ENCODE measurements around the gene VSX1. TPM values are rescaled to one million over a fixed set of nuclear protein-coding genes. Genes with fewer than 3 reads are reported as not detected.

Gene VSX1
- total and polyA plus RNA-seq, 2 of the 4 experiments (the other 2 are of a cell fraction), result not detected

DNA sequence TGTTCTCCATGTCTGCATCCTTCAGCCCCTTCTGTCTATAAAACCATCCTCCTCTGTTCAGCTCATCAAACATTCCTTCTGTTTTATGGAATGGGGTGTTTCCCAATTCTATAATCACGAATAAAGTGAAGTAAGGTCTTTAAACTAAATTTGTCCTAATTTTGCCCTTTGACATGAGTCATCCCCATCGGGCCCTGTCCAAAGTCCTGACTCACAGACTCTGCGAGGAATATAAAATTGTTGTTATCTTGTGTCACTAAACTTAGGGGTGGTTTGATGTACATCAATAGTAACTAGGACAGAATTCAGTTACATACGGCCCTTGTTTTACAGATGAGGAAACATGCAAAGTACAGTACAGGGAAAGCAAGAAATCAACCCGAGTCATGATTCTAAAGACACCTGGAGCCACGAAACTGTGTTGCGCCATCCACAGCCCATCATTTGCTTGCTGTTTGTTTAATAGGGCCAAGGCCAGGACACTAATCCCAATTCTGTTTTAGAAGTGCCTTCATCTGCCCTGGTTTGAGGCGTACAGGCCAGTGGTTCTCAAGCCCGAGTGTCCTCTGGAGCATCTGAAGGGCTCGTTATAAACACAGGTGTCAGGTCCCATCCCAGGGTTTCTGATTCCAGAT lies 26.8 kb downstream of the VSX1 start:
- no peak overlapping the region for H2AK9ac ChIP-seq (replicated peaks; ENCODE audit: low read depth, low read length, poor library complexity)
- peak; percentile 13 for DNase-seq
- H2BK15ac ChIP-seq (ENCODE audit: low read depth, low read length), result no peak overlapping the region
- 63% methylated on average over 4 of the region's 10 CpGs; no CpG with 5 or more reads in 1 of the 2 experiments for WGBS, 2 experiments (ENCODE audit: extremely low coverage in 2 of 2, insufficient read length in 1 of 2)
- no peak overlapping the region for H3K4ac ChIP-seq (ENCODE audit: low read depth, low read length)
- H2AK5ac ChIP-seq (ENCODE audit: low read depth, low read length), result no peak overlapping the region
- H3K4me1 ChIP-seq (ENCODE audit: control insufficient read depth, insufficient read depth, low read length), result peaks cover 10% of the 10 kb centered on the region; the same call in 1 of the 2 replicates
- H3K36me3 ChIP-seq (ENCODE audit: control insufficient read depth, insufficient read depth, low read length), result no peaks in the 10 kb centered on the region
- no peak overlapping the region for H3K23ac ChIP-seq (ENCODE audit: low read depth, low read length)
- peaks cover 7% of the 10 kb centered on the region; the same call in 1 of the 2 replicates for H4K20me1 ChIP-seq (ENCODE audit: insufficient read depth, low read length)
- no peak overlapping the region for H3K4me2 ChIP-seq (ENCODE audit: low read depth, low read length)
- BruUV-seq (replicated peaks), result no TSS peak
- no peak overlapping the region for H2BK20ac ChIP-seq (ENCODE audit: low read depth, low read length)
- CTCF ChIA-PET, result no interaction called here
- no peak overlapping the region for H3K18ac ChIP-seq (ENCODE audit: low read depth, low read length)
- no peak overlapping the region for H4K91ac ChIP-seq (ENCODE audit: insufficient read depth, low read depth, low read length)
- H3K79me1 ChIP-seq (ENCODE audit: low read depth in 1 of 2, low read length in 2 of 2), result no peaks in the 10 kb centered on the region
- no peak overlapping the region for H2BK5ac ChIP-seq (ENCODE audit: low read depth, low read length, poor library complexity, severe bottlenecking)
- no peak overlapping the region for H2AFZ ChIP-seq (replicated peaks; ENCODE audit: low read length, poor library complexity)
- H3K9me1 ChIP-seq (ENCODE audit: insufficient read depth, low read length), result 0 out of 2 replicates have a peak, but pooled peaks cover 2% of the 10 kb centered on the region
- POLR2A ChIA-PET (ENCODE audit: unreplicated experiment), result no interaction called here
- no peak overlapping the region for H3K27ac ChIP-seq (ENCODE audit: insufficient read depth, low read length)
- H4K5ac ChIP-seq (ENCODE audit: low read depth, low read length), result no peak overlapping the region
- in situ Hi-C loops (cut with MboI; ENCODE audit: low sequenced_read_pairs), result no loop called here
- dilution Hi-C loops (cut with HindIII; ENCODE audit: low sequenced_read_pairs, unreplicated experiment), result no loop called here
- H3K9me3 ChIP-seq (ENCODE audit: control insufficient read depth, insufficient read depth, low read length), result no peaks in the 10 kb centered on the region
- intact Hi-C loops (cut with micrococcal nuclease), result no loop called here
- H3K14ac ChIP-seq (replicated peaks; ENCODE audit: low read depth, low read length), result no peak overlapping the region
- no peak overlapping the region for H3K4me3 ChIP-seq (ENCODE audit: insufficient read depth, low read depth, low read length)
- no peak overlapping the region for H2BK120ac ChIP-seq (ENCODE audit: low read depth, low read length)
- H3K9ac ChIP-seq (ENCODE audit: low read depth, low read length), result no peak overlapping the region
- ATAC-seq (ENCODE audit: low read depth), result no peak
- H3K56ac ChIP-seq (ENCODE audit: extremely low read depth, insufficient read depth, low read length), result no peak overlapping the region
- no peak overlapping the region for H4K8ac ChIP-seq (ENCODE audit: low read depth in 2 of 2, low read length in 2 of 2)
- no peak for TF ChIP-seq POLR2A (IDR thresholded peaks at IDR 0.05; ENCODE audit: low read depth, low read length)
- TF ChIP-seq FOS (IDR thresholded peaks at IDR 0.05; ENCODE audit: low read depth, low read length), result peak; percentile 47; the same call in 1 of the 2 replicates
- H3K27me3 ChIP-seq (ENCODE audit: control insufficient read depth, insufficient read depth, low read length), result peaks cover 28% of the 10 kb centered on the region; the same call in 1 of the 2 replicates

Measured in IMR-90 (cell line).